Astrocyte (in vitro differentiated cells and primary cell): ENCODE results near the gene SOX13. TPM values are rescaled to one million over a fixed set of nuclear protein-coding genes. Genes with fewer than 3 reads are reported as not detected.

Source experiments
- DNase-seq: peaks from one replicate; pipeline ENCODE4 v3.0.0-alpha.2; 2010; ENCODE audit warnings: low read depth
- FAIRE-seq: peaks from 2 replicates; lab custom pipeline; 2011; peaks lifted over from hg19 to GRCh38; lab: Jason Lieb, UNC
- H2AFZ ChIP-seq: 2 replicates; pipeline ENCODE4 v1.6.0; 2012; ENCODE audit warnings: low read depth, low read length, inconsistent platforms
- H3K27ac ChIP-seq: 2 replicates; pipeline ENCODE4 v1.5.1; 2011; ENCODE audit warnings: low read depth, low read length, inconsistent platforms
- H3K27me3 ChIP-seq: 2 replicates; pipeline ENCODE4 v1.6.0; 2011; ENCODE audit warnings: low read length, inconsistent platforms; ENCODE audit not compliant: insufficient read depth
- H3K36me3 ChIP-seq: 2 replicates; pipeline ENCODE4 v1.5.1; 2011; ENCODE audit warnings: low read length, inconsistent platforms; ENCODE audit not compliant: insufficient read depth
- H3K4me1 ChIP-seq: 2 replicates; pipeline ENCODE4 v1.5.1; 2011; ENCODE audit warnings: low read length, inconsistent platforms; ENCODE audit not compliant: insufficient read depth
- H3K4me2 ChIP-seq: 2 replicates; pipeline ENCODE4 v1.6.0; 2012; ENCODE audit warnings: low read length, inconsistent platforms
- H3K4me3 ChIP-seq: 2 replicates; pipeline ENCODE4 v1.5.1; 2011; ENCODE audit warnings: low read depth, mild to moderate bottlenecking, low read length, inconsistent platforms; ENCODE audit not compliant: insufficient read depth
- H3K79me2 ChIP-seq: 2 replicates; pipeline ENCODE4 v1.6.0; 2012; ENCODE audit warnings: mild to moderate bottlenecking, low read length, inconsistent platforms; ENCODE audit not compliant: insufficient read depth
- H3K9ac ChIP-seq: 2 replicates; pipeline ENCODE4 v1.6.0; 2012; ENCODE audit warnings: mild to moderate bottlenecking, low read length, inconsistent platforms
- H3K9me3 ChIP-seq: 2 replicates; pipeline ENCODE4 v1.5.1; 2012; ENCODE audit warnings: low read depth, mild to moderate bottlenecking, low read length, inconsistent platforms; ENCODE audit not compliant: insufficient read depth
- H4K20me1 ChIP-seq: 2 replicates; pipeline ENCODE4 v1.6.0; 2012; ENCODE audit warnings: low read length, inconsistent platforms; ENCODE audit not compliant: insufficient read depth
- H3K27ac Mint-ChIP-seq: one replicate; pipeline ENCODE4 v1.8.0; 2021; ENCODE audit warnings: mild to moderate bottlenecking, mixed read lengths; ENCODE audit not compliant: unreplicated experiment
- H3K27me3 Mint-ChIP-seq: one replicate; pipeline ENCODE4 v1.8.0; 2021; ENCODE audit warnings: low read depth, mixed read lengths; ENCODE audit not compliant: unreplicated experiment
- H3K36me3 Mint-ChIP-seq: one replicate; pipeline ENCODE4 v1.8.0; 2021; ENCODE audit warnings: low read depth, mixed read lengths; ENCODE audit not compliant: unreplicated experiment
- H3K4me1 Mint-ChIP-seq: one replicate; pipeline ENCODE4 v1.8.0; 2021; ENCODE audit warnings: low read depth, mixed read lengths; ENCODE audit not compliant: unreplicated experiment
- H3K4me3 Mint-ChIP-seq: one replicate; pipeline ENCODE4 v1.8.0; 2021; ENCODE audit warnings: mild to moderate bottlenecking, moderate library complexity, mixed read lengths; ENCODE audit not compliant: unreplicated experiment
- H3K9me3 Mint-ChIP-seq: one replicate; pipeline ENCODE4 v1.8.0; 2021; ENCODE audit warnings: mild to moderate bottlenecking, mixed read lengths; ENCODE audit not compliant: unreplicated experiment
- CTCF ChIP-seq: IDR thresholded peaks from 2 replicates; pipeline ENCODE4 v1.5.1; 2011; ENCODE audit warnings: low read depth, mild to moderate bottlenecking, inconsistent platforms, low read length, moderate library complexity; ENCODE audit not compliant: insufficient read depth
- EZH2 ChIP-seq: IDR thresholded peaks from 2 replicates; pipeline ENCODE4 v1.6.1; 2012; ENCODE audit warnings: mild to moderate bottlenecking, low read length, inconsistent platforms; ENCODE audit not compliant: insufficient read depth
- total RNA-seq: library from RNA; stranded (reverse); gene quantifications from 2 replicates; pipeline ENCODE4 v1.2.1, GENCODE V29; 2021

SOX13 gene
- total RNA-seq, 1 donor from 2014 or later = 12.4 TPM

- DNase-seq (no peak), FAIRE-seq (no peak)
- Mint-ChIP-seq H3K9me3 (no peaks in the 10 kb centered on the region), H3K27me3 (peaks cover 27% of the 10 kb centered on the region), H3K36me3 (no peaks in the 10 kb centered on the region), H3K27ac (no peak overlapping the region), H3K4me1 (no peaks in the 10 kb centered on the region), H3K4me3 (peak overlapping the region; percentile 45)
- Histone ChIP-seq H2AFZ (peak overlapping the region; percentile 93), H3K4me1 (peaks cover 7% of the 10 kb centered on the region), H3K79me2 (no peaks in the 10 kb centered on the region), H3K36me3 (no peaks in the 10 kb centered on the region), H3K27me3 (no peaks in the 10 kb centered on the region), H3K9ac (peak overlapping the region; percentile 78), H3K27ac (no peak overlapping the region), H3K9me3 (no peaks in the 10 kb centered on the region), H4K20me1 (no peaks in the 10 kb centered on the region), H3K4me2 (peak overlapping the region; percentile 89), H3K4me3 (peak overlapping the region; percentile 70)
- TF ChIP-seq EZH2 (peak; percentile 3), CTCF (no peak)
Measured at GRCh38 chr1:204150702-204151551, 78.0 kb downstream of the SOX13 start.

GRCh38 chr1:204151552-204152309, 78.8 kb downstream of the SOX13 start, which contains the start of gene ETNK2:
Gene ETNK2 (minus strand): TSS chr1:204152044. CDS start chr1:204151852, 192 bp downstream.
- peak within 1 kb of the TSS; percentile 89 for H3K4me2 ChIP-seq
- H3K27ac Mint-ChIP-seq = peak within 1 kb of the TSS; percentile 77
- H3K27me3 Mint-ChIP-seq = peaks cover 30% of the 10 kb centered on the region
- H3K79me2 ChIP-seq = no peaks in the 10 kb centered on the region
- peak within 1 kb of the TSS; percentile 70 for H3K4me3 ChIP-seq
- TF ChIP-seq CTCF = no peak
- TF ChIP-seq EZH2 = no peak
- H2AFZ ChIP-seq = peak within 1 kb of the TSS; percentile 93
- H3K9me3 Mint-ChIP-seq = no peaks in the 10 kb centered on the region
- H3K4me3 Mint-ChIP-seq = peak within 1 kb of the TSS; percentile 80
- DNase-seq (peak; percentile 23), FAIRE-seq (no peak)
- H3K9ac ChIP-seq = peak within 1 kb of the TSS; percentile 78
- peaks cover 7% of the 10 kb centered on the region for H3K4me1 ChIP-seq
- H3K27me3 ChIP-seq = no peaks in the 10 kb centered on the region
- no peaks in the 10 kb centered on the region for H3K36me3 Mint-ChIP-seq
- H3K4me1 Mint-ChIP-seq = no peaks in the 10 kb centered on the region
- no peaks in the 10 kb centered on the region for H3K9me3 ChIP-seq
- H3K27ac ChIP-seq = no peak within 1 kb of the TSS
- H3K36me3 ChIP-seq = no peaks in the 10 kb centered on the region
- H4K20me1 ChIP-seq = no peaks in the 10 kb centered on the region
